Astrocyte of the hippocampus (primary cell): ENCODE data around the gene RGS10.
"Not testable (repeated sequence)": the region's sequence is repeated elsewhere in the genome, so short reads cannot be mapped to it uniquely, and the experiment has no call there.

Experiments used
- DNase-seq: peaks from one replicate; pipeline ENCODE4 v3.0.0; 2011; ENCODE audit warnings: low read depth, low spot score

Gene RGS10

DNA sequence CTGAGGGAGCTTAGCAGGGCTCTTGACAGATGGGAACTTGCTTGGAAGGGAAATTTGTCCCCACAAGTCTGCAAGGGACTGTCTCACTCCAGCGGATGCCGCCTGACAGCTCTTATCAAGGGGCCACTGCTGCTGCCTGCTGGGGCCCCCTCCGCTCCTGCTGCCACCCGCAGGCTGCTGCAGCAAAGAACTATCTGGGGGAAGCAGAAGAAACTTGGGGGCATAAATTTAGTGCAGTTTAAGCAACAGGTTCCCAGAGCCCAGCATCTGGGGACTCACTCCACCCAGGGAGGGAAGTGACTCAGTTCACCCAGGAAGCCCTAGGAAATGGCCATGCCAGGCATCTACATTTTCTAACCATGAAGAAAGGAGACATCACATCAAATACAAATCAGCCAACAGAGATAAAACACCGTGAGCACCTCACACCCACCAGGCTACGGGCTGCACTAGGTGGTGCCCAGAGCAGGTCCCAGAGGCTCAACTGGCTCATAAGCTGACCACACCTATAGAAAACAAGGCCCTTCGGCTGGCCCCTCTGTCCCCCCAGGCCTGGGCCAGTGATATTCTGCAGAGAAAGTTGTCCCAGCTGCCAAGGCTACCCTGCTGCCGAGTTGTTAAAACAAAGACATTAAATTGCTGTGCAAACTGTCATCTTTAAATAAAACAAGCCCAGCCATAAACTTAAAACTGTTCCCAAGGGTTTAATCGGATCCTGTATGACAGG is 3.7 kb downstream of the RGS10 start:
- no peak for DNase-seq

DNA sequence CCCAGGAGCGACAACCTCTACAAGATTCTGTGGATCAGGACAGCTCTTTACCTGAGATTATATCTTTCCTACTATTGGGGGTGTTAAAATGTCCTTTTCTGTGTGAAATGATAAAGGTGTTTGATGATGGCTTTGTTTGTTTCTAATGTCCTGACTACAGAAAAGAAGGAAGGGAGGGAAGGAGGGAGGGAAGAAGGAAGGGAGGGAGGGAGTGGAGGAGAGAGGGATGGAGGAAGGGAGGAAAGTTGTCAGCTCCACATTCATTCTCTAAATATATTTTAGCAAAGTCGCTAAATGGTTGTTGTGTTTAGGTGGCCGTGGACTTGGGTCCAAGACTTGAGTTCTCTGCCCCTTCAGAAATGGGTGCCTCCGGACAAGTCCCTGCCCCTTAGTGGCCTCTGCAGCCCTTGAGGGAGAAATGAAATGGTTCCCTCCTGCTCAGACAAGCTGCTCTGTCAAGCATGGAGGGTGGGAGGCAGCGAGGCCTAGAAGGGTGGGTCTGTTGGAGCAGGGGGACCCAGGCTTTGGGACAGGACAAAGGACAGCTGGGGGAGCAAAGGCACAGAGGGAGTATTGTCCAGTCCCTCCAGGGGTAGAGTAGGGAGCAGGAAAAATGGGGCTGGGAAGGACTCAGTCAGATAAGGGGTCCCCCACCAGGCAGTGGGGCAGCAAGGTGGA is 4.4 kb downstream of the RGS10 start:
- DNase-seq, result no peak

DNA sequence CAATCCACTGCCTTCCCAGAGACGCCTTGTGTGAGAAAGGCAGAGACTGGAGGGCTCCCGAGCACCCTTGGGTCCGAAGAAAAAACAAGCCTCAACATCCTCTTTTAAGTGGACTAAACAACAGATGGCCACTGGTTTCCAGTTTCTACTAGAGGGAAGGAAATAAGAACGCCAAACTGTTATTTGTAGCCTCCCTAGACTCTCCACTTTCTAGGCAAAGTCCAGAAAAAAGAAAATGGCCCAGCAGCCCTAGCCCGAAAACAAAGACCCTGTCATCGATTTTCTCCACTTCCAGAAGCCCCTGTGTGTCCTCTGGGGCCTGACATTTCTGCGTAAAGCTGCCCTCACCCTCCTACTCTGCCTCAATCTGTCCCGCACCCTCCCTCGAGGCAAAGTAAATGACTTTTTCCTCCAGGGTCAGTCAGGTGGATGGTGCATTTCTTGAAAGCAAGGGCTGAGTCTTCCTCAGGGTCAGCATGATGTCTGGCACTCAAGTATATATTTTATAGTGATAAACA is 6.0 kb downstream of the RGS10 start:
- no peak for DNase-seq

DNA sequence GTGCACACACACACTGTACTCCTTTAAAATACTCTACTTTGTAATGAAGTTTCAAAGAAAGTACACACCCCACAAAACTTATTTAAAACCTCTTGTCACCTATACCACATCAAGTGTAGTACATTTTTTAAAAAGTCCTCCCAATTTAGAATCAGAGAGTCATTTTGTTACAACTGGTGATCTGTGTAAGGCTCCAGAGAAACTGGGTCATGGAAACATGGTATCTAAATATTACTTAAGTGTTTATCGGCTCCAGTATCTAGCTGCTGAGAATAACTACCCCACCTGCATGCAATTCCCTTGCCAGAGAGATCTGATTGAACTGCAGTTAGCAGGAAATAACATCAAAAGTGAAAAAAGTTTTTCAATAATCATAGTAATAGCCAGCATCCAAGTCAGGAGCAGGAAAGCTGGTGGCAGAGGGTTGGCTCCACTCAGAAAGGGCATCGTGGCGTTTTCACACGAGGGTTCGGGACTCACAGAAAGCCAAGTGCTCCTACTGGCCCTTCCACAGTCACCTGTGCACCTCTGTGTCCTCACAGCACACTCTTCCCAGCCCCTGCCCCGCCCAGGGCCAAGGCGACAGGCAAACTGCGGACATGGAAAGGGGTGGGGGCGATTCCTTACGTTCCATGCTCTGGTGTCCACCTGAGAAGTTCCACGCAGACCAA is 6.5 kb downstream of the RGS10 start:
- no peak for DNase-seq

DNA sequence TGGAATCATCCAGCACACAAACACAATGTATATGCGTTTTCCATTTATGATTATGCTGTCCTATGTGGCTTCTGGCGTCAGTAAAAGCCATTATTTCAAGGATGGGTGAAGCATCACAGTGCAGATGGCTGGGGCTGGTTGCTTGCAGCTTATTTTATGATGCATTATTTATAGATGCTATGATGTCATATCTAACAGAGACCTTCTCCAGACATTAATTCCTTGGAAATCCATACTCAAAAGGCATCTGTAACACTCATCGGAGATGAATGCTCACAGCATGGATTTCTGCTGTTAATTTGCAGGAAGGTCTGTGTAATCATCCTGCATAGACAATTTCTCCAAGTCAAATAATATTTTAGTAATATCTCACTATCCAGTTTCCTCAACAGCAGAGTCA is 7.2 kb downstream of the RGS10 start:
- DNase-seq, result no peak

DNA sequence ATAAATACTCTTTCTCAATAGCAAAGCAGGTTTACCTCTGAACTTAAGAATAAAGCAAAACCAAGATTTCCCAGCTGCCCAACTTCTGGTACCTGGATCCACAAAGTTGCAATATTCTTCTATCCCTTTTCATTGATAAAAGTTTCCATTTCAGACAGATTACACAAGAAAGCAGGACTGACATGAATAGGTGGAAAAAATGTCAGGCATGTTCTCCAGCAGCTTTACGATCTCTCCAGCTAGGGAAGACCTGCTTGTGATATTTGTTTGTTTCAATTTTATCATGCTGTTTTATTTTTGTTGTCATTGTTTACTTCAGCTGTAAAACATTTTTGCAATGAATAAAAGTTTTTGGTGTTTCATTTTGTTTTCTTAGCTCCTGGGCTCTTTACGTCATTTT is 9.0 kb downstream of the RGS10 start:
- DNase-seq, result no peak

DNA sequence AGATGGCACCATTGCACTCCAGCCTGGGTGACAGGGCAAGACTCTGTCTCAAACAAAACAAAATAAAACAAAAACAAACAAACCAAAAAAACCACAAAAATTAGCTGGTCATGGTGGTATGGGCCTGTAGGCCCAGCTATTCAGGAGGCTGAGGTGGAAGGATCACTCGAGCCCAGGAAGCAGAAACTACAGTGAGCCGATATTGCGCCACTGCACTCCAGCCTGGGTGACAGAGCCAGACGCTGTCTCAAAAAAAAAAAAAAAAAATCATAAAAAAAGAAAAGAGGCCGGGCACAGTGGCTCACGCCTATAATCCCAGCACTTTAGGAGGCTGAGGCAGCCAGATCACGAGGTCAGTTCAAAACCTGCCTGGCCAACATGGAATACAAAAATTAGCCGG is 9.7 kb downstream of the RGS10 start:
- DNase-seq, result not testable (repeated sequence)

DNA sequence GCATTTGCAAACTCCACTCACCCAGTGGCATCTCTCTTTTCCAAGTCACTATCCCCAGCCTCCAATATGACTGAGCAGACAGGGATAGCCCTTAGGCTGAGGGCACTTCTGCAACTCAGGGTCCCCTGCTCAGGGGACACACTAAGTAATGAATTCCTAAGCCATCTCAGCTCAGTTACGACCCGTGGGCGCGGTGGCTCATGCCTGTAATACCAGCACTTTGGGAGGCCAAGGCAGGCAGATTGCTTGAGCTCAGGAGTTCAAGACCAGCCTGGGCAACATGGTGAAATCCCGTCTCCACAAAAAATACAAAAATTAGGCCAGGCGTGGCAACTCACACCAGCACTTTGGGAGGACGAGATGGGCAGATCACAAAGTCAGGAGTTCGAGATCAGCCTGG is 10.3 kb downstream of the RGS10 start:
- DNase-seq, result not testable (repeated sequence)

DNA sequence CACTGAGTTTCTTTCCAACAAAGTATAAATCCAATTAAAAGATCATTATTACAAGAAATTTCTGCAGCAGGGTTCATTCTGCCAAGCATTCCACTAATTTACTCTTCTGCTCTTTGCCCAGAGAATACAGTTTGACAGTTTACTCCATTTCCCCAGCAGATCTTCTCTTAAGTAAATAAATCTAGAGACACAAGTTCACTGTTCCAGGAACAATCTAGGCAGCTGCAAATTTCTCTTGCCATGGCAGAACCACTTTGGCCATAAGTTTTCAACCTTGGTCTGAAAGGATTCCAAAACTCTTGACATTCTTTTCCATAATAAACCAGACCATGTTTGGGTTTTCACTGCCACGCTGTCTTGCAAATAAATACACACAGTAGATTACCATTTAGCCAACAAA is 11.5 kb downstream of the RGS10 start:
- DNase-seq, result peak; percentile 62

DNA sequence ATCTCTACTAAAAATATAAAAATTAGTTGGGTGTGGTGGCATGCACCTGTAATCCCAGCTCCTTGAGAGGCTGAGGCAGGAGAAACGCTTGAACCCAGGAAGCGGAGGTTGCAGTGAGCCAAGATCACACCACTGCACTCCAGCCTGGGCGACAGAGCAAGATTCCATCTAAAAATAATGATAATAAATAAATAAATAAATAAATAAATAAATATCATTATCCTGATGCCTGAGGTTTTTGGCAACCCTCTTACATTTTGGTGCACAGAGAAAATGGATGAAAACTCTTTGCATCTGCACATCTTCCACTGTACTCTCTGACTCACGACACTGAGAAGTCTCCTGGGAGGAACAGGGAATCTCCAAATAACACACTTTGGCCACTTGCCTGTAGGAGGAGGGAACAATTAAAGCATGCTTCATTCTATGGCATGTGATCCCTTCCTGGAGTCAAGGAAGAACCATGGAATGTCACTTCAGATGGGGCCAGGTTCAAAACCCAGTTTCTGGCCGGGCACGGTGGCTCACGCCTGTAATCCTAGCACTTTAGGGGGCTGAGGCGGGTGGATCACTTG is 13.8 kb downstream of the RGS10 start:
- peak; percentile 33 for DNase-seq

DNA sequence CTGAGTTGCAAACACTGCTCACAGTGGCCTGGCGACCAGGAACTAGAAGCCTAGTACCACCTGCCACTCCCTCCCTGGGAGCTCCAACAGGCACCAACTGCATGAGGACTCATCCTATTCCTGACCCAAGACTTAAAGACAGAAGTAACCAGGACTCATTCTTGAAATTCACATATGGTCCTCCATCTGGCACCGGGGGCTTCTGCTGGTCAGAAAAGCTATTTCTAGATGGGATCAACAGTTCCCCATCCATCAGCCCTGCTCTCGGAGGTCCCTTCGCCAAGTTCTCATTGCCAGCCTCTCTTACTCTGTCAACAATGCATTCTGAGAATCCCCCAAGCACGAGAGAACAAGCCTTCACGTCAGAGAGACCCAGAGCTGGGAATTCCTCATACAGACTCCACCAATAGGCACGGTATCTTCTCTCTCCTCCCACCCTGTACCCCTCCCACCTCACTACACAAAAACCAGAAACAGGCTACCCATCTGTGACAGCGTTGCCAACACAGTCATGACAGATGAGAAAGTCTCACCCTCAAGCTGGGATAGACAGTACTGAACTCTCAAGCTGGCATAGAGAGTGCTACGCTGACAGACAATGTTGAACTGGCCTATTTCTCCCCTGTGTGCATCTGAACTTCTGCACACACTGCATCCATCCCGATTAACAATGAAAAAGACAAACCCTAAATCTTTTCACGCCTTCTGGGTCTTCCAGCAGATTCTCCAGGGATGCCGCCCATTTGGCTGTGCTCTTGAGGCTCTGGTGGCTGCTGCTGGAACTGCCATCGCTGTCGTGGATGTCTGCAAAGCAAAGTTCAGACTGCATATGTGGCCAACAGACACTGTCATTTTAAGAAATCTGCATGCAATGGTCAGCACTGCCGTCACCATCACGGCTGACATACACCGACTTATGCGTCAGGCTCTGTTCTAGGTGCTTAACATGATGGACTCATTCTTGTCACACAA is 15.6 kb downstream of the RGS10 start:
- DNase-seq, result no peak

DNA sequence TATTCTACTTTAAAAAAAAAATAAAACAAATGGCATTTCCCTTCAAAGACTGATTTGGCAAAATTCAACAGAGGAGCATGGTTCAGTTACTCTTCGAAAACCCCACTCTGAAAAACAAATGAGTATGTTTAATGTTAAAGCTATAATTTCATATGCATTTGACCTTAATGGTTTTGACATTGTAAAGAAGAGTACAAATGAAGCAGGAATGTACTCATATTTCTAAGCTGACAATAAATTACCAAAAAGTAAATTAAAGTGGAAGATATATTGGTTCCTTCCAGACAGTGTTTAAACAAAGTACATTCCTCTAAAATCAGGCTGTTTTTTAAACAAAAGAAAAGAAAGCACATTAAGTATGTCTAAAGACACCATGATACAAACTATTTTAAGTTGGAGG is 16.4 kb downstream of the RGS10 start:
- DNase-seq, result no peak

DNA sequence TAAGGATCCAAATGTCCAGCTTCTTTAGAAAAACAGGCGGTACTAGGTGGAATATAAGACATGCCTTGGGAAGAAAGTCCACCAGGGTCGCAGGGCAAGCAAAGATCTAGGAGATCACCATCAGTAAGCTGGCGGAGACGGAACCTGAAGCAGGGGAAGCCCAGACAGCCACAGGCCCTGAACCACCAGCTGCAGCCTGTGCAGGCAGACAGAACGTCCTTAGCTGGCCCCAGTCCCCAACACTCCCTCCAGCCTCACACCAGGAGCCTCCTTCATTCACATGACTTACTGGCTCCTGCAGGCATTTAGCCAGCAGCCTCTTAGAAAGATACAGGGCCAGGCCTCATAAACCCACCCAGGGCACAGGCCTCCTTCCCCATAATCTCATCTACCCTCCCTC is 17.4 kb downstream of the RGS10 start:
- no peak for DNase-seq

DNA sequence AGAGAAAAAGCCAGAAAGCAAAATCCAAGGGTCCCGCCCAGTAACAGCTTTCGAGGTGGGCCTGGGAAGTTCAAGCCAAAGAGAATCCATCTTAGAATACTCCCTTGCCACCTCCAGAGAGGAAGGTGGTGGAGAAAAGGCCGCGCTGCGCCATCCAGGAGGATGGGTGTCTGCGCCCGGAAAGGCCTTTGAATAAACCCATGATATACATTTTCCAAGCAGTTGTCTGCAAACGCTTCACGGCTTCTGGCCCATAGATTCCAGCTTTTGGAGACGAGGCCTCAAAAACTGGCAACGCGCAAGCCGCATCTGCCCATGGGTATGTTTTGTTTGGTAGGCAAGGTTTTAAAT is 17.8 kb downstream of the RGS10 start:
- DNase-seq, result no peak

DNA sequence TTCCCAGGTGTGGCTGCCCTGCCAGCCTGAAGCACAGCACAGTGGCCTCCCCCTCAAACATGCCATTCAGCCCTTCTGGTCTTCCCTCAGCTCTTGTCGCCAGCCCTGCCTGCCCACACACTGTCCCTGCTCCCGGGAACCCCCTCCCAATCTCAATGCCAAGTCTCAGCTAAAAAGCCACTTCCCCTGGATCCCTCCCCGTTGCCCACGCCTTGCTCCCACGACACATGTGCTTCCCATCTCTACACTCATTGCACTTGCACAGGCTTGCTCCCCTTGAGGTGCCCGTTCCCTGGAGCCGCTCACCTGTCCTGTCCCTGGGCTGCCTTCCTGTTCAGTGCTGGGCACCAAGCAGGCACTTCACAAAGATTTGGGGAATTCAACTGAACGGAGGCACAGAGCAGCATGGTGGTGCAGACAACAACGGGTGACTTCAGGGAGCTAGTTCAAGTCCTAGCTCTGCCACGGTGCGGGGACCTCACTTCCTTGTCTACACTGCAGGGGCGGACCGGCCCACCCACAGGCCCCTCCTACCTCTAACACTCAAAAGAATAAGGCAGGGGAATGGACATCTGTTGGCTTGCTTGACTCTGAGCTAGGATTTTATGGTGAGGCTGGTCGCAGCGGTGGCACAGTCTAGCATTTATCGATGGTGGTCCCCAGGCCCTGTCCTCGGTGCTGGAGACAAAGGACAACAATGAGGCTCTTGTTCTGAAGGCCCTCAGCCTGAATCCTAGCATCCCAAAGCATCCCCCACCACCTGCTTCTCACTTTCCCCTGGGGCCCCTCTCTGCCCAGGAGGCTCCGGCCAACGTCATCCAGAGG is 18.4 kb downstream of the RGS10 start:
- no peak for DNase-seq

DNA sequence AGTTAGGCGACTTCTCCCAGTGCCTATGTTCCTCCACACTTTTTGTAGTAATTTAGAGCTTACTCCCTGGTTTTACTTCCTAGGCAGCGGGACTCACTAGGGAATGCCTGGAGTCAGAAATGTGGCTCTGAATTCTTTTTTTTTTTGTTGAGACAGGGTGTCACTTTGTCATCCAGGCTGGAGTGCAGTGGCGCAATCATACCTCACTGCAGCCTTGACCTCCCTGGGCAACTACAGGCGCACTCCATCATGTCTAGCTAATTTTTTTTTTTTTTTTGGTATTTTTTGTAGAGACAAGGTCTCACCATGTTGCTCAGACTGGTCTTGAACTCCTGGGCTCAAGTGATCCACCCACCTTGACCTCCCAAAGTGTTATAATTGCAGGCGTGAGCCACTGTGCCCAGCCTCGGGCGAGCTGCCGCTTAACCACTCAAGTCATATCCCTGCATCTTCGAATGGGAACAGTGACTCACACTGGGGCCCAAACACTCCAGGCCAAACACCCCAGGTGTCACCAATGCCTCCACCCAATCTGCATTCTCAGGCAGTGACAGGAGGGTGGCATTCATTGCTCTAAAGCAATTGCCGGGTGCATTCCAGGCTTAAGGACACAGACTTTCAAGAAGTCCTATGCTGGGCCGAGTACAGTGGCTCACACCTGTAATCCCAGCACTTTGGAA is 19.6 kb downstream of the RGS10 start:
- DNase-seq, result peak; percentile 33

DNA sequence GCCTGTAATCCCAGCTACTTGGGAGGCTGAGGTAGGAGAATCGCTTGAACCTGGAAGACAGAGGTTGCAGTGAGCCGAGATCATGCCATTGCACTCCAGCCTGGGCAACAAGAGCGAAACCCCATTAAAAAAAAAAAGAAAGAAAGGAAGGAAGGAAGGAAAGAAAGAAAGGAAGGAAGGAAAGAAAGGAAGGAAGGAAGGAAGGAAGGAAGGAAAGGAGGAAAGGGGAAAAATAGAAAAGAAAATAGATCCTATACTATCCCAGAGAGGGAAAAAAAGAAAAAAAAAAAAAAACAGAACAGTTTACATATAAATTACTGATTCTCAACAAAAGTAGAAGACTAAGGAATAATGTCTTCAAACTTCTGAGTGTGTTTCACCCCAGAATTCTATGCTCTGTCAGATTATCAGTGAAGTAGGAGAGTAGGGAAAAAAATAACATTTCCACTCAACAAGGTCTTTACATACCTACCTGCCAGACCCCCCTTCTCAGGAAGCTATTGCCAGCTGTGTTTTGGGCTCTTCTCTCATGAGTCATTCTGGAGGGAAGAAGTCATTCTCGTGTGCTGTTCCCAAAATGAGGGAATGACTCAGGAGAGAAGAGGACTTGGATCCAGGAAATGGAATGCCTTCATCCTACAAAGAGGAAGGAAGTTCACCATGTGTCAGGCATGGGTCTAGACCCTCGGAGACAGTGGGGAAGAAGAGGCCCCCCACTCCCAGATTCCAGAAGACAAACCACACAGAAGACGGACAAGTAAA is 20.9 kb downstream of the RGS10 start:
- DNase-seq, result peak; percentile 71

DNA sequence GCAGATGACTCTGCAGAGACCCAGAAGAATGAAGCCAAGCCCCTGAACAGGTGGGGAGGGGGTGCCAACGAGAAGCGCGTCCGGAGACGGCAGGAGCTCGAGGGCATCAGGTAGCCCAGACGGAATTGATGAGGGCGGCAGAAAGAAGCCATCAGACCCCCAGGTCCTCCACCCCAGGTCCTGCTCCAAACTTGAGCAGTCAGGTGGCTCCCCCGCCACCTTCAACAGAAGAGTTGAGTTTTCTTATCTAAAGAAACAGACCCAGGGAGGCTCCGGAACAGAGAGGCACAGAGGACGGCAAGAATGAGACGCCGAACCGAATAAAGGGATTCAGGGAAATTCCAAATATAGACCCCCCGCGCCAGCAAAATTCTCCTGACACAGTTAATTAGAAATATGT is 22.2 kb downstream of the RGS10 start:
- DNase-seq, result no peak

DNA sequence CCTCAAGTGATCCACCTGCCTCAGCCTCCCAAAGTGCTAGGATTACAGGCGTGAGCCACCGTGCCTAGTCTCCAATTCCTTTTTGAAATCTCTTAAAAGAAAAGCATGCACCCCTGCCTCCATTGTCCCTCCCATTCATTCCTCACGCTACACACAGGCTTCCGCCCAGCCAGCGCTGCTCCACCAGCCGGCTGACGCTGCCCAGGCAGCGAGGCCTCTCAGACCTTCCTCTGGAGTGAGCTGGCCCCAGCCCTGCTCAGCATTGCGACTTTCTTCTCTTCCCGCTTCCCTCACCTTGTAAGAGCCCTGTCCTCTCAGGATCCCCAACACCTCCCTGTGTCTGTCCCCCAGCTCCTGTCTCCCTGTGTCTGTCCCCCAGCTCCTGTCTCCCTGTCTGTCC is 23.6 kb downstream of the RGS10 start:
- no peak for DNase-seq
